ENCODE results near the gene TAF4.

DNA sequence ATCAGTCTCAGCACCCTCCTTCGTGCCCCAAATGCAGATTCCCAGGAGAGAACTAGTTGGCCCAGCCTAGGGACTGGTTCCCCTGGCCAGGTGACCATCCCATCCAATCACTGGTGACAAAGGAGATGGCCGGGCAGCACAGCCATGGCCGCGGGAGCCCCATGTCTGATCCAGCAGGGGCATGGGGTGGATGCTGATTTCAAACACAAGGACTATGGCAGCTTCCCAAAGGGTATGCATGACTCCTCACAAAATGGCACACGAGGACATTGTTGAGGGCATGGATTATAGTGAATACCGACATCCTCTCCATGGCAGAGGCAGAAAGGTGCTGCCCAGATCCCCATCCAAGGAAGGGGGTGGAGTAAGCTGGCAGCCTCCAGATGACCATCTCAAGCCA, 46.7 kb upstream of the TAF4 start:
- TF ChIP-seq POLR2A (IDR thresholded peaks at IDR 0.05; ENCODE audit: low read length): no peak
- TF ChIP-seq GATA1 (IDR thresholded peaks at IDR 0.05; ENCODE audit: low read depth, low read length): no peak
